Muscle of leg (tissue), 11 donors: ENCODE results near the gene KCNQ1. TPM values are rescaled to one million over a fixed set of nuclear protein-coding genes. Genes with fewer than 3 reads are reported as not detected.

Experiments
- DNase-seq: peaks from one replicate; pipeline ENCODE4 v3.0.0; 2013
- H3K27ac ChIP-seq: one replicate; pipeline ENCODE4 v1.5.1; 2013; ENCODE audit warnings: mild to moderate bottlenecking, low read length, control low read depth
- H3K27me3 ChIP-seq: one replicate; pipeline ENCODE4 v1.6.1; 2013; ENCODE audit warnings: low read length; ENCODE audit not compliant: control insufficient read depth, insufficient read depth
- H3K36me3 ChIP-seq: one replicate; pipeline ENCODE4 v1.6.1; 2013; ENCODE audit warnings: low read length; ENCODE audit not compliant: control insufficient read depth, insufficient read depth
- H3K4me1 ChIP-seq: one replicate; pipeline ENCODE4 v1.6.1; 2013; ENCODE audit warnings: low read length; ENCODE audit not compliant: control insufficient read depth, insufficient read depth
- H3K4me3 ChIP-seq: one replicate; pipeline ENCODE4 v1.5.1; 2013; ENCODE audit warnings: low read length, control low read depth
- H3K9me3 ChIP-seq: replicated peaks from 2 replicates; pipeline ENCODE4 v1.6.1; 2013; ENCODE audit warnings: low read depth, low read length; ENCODE audit not compliant: control insufficient read depth
- WGBS: methylation state at CpG from one replicate; pipeline ENCODE4 v1.1.5; 2013; ENCODE audit warnings: missing lambda C conversion rate; ENCODE audit not compliant: insufficient coverage; 5-methylcytosine and 5-hydroxymethylcytosine counted together
- polyA plus RNA-seq, 8 donors: library from polyadenylated mRNA; unstranded; fragments of 120-200 nt; gene quantifications; one replicate each; pipeline versions ENCODE4 v1.2.1 to v1.2.3, GENCODE V29; 2013; ENCODE audit warnings: inconsistent platforms in 1 of 8, low replicate concordance in 1 of 8; ENCODE audit not compliant: insufficient read length in 8 of 8, insufficient read depth in 1 of 8
- total RNA-seq: library from RNA; stranded (reverse); fragments of 120-200 nt; gene quantifications from one replicate; pipeline ENCODE4 v1.2.4, GENCODE V29; 2013

The KCNQ1 gene
- total and polyA plus RNA-seq, 9 donors = 0.84 to 4.1 (median 2.6) TPM

GRCh38 chr11:2849994-2850770, 405.4 kb downstream of the KCNQ1 start:
- DNase-seq = no peak
- Histone ChIP-seq H3K36me3 (no peaks in the 10 kb centered on the region), H3K9me3 (no peaks in the 10 kb centered on the region), H3K27me3 (peaks cover 6% of the 10 kb centered on the region), H3K4me3 (no peak overlapping the region), H3K27ac (no peak overlapping the region), H3K4me1 (peaks cover 16% of the 10 kb centered on the region)
- 69% methylated on average over 48 of the region's 53 CpGs for WGBS

- H3K27ac ChIP-seq = no peak overlapping the region
- no peaks in the 10 kb centered on the region for H3K9me3 ChIP-seq
- H3K27me3 ChIP-seq = peaks cover 8% of the 10 kb centered on the region
- DNase-seq = no peak
- 90% methylated on average over 11 of the region's 12 CpGs for WGBS
- H3K4me3 ChIP-seq = no peak overlapping the region
- no peaks in the 10 kb centered on the region for H3K36me3 ChIP-seq
- H3K4me1 ChIP-seq = peaks cover 17% of the 10 kb centered on the region
Measured at GRCh38 chr11:2853401-2853800, 408.6 kb downstream of the KCNQ1 start.

GRCh38 chr11:2853997-2854560, 409.3 kb downstream of the KCNQ1 start:
- Histone ChIP-seq H3K4me1 (peaks cover 16% of the 10 kb centered on the region), H3K9me3 (no peaks in the 10 kb centered on the region), H3K27me3 (peaks cover 8% of the 10 kb centered on the region), H3K4me3 (no peak overlapping the region), H3K27ac (no peak overlapping the region), H3K36me3 (no peaks in the 10 kb centered on the region)
- DNase-seq = no peak
- WGBS = 93% methylated on average over 2 of the region's 7 CpGs

- WGBS = 81% methylated on average over 6 of the region's 8 CpGs
- peaks cover 16% of the 10 kb centered on the region for H3K27me3 ChIP-seq
Measured at GRCh38 chr11:2855162-2855561, 410.4 kb downstream of the KCNQ1 start.

GRCh38 chr11:2857276-2857675, 412.5 kb downstream of the KCNQ1 start:
- Histone ChIP-seq H3K27me3 (peaks cover 33% of the 10 kb centered on the region), H3K4me1 (peaks cover 3% of the 10 kb centered on the region)

More at GRCh38 chr11:2855162-2855561, 410.4 kb downstream of the KCNQ1 start:
- no peaks in the 10 kb centered on the region for H3K9me3 ChIP-seq
- DNase-seq = no peak
- peaks cover 12% of the 10 kb centered on the region for H3K4me1 ChIP-seq
- no peak overlapping the region for H3K27ac ChIP-seq
- H3K36me3 ChIP-seq = no peaks in the 10 kb centered on the region
- no peak overlapping the region for H3K4me3 ChIP-seq

GRCh38 chr11:2857918-2858317, 413.1 kb downstream of the KCNQ1 start:
- H3K36me3 ChIP-seq = no peaks in the 10 kb centered on the region
- peaks cover 37% of the 10 kb centered on the region for H3K27me3 ChIP-seq
- H3K4me3 ChIP-seq = no peak overlapping the region
- H3K4me1 ChIP-seq = peaks cover 6% of the 10 kb centered on the region
- no peaks in the 10 kb centered on the region for H3K9me3 ChIP-seq
- no peak overlapping the region for H3K27ac ChIP-seq
- no peak for DNase-seq
- WGBS = 59% methylated on average over 15 of the region's 18 CpGs

More at GRCh38 chr11:2857276-2857675, 412.5 kb downstream of the KCNQ1 start:
- Histone ChIP-seq H3K27ac (no peak overlapping the region), H3K36me3 (no peaks in the 10 kb centered on the region), H3K9me3 (no peaks in the 10 kb centered on the region), H3K4me3 (no peak overlapping the region)
- DNase-seq = no peak
- 70% methylated on average over 5 of the region's 11 CpGs for WGBS

GRCh38 chr11:2858995-2859698, 414.3 kb downstream of the KCNQ1 start:
- H3K27me3 ChIP-seq = peaks cover 44% of the 10 kb centered on the region
- peaks cover 14% of the 10 kb centered on the region for H3K4me1 ChIP-seq
- no peaks in the 10 kb centered on the region for H3K36me3 ChIP-seq
- H3K27ac ChIP-seq = no peak overlapping the region
- no peaks in the 10 kb centered on the region for H3K9me3 ChIP-seq
- H3K4me3 ChIP-seq = no peak overlapping the region
- 58% methylated on average over 10 of the region's 16 CpGs for WGBS
- DNase-seq = no peak

- H3K4me3 ChIP-seq = no peak overlapping the region
- no peaks in the 10 kb centered on the region for H3K36me3 ChIP-seq
- no peak overlapping the region for H3K27ac ChIP-seq
- 91% methylated on average over 7 of the region's 10 CpGs for WGBS
- no peaks in the 10 kb centered on the region for H3K9me3 ChIP-seq
- H3K4me1 ChIP-seq = peaks cover 19% of the 10 kb centered on the region
- H3K27me3 ChIP-seq = peaks cover 46% of the 10 kb centered on the region
- no peak for DNase-seq
Measured at GRCh38 chr11:2859699-2860037, 414.9 kb downstream of the KCNQ1 start.

- peaks cover 21% of the 10 kb centered on the region for H3K4me1 ChIP-seq
- no peaks in the 10 kb centered on the region for H3K9me3 ChIP-seq
- WGBS = 74% methylated on average over 3 of the region's 7 CpGs
- peaks cover 45% of the 10 kb centered on the region for H3K27me3 ChIP-seq
- H3K27ac ChIP-seq = no peak overlapping the region
- H3K36me3 ChIP-seq = no peaks in the 10 kb centered on the region
- DNase-seq = no peak
- no peak overlapping the region for H3K4me3 ChIP-seq
Measured at GRCh38 chr11:2860636-2861035, 415.8 kb downstream of the KCNQ1 start.
